Bladder microvascular endothelial cell (primary cell): ENCODE data around the gene GYG2. TPM values are rescaled to one million over a fixed set of nuclear protein-coding genes. Genes with fewer than 3 reads are reported as not detected.

Experiments used
- total RNA-seq: library from RNA; depleted of rRNA; stranded (reverse); fragments of >200 nt; gene quantifications from 2 replicates; pipeline ENCODE4 v1.2.3, GENCODE V29; 2014

Gene GYG2
- under 0.01 and 1.8 TPM in 2 replicates for total RNA-seq

DNA sequence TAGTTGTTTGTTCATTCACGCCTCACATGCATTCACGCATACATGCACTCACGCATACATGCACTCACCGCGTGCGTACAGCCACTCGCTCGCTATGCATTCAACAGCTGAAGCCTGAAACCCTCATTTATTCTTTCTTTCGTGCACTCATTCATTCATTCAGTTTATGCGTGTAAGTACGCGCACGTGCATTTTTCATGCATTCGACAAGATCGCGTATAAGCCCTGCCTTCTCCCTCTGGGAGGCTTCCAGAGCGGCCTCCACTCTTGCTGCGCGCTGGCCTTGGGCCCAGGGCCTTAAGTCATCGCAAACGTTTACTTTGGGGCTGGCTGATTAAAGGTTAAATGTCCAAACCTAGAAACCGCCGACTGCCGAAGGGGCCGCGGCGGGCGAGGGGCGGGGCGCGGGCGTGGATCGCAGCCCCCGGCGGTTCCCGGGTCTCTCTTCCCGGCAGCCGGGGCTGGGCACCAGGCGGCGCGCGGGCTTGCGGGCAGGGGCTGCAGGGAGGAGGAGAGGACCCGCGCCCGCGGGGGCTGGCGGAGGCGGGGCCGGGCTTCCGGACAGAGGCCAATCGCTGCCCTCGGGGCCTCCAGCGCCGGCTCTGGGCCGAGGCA lies at the start of gene GYG2:
TSS of gene GYG2 (plus strand) at position 587 of the 615 bp plus-strand sequence. CDS start 1,259 bp downstream, outside the sequence.

DNA sequence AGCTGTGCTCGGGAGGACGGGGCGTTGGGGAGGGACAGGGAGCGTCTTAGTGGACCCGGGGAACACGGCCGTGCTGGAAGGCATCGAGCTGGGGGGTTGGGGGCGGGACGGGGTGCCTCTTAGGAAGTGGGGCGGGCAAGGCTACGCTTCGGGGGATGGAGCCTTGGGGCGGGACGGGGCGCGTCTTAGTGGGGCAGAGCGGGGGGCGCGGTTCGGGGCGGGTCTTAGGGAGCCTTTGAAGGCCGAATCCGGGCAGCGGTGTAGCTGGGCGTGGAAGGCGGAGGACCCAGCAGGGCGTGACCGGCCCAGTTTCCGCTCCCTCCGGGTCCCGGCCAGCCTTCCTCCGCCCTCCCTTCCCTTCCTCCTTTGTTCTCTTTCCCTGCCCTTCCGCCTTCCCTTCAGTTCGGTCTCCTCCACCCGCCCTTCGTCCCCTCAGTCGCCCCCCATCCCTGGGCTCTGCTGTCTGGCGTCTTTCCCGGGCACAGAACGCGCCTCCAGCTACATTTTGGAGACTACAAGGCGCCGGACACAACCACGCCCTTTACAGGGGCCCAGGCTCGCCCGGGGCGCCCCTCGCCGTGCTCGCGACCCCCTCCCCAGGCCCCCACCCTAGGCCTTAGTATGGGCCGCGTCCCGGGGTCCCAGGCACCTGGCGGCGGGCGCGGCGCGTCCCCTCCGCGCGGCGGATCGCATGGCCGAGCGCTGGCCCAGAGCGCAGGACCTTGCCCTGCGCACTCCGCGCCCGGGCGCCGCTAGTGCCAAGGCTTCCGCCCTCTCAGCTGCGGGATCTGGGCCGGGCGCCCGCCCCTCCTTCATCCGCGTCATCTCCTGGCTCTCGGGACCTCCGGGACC lies 100.1 kb downstream of the GYG2 start, which contains the start of gene ARSD:
TSS of gene ARSD (minus strand) at position 757 of the 852 bp plus-strand sequence. CDS start at position 693, 64 bp downstream.

Other genes with a start within 250 kb of the GYG2 start
- 242 and 300 TPM in 2 replicates for gene CD99, start 137.6 kb upstream of the GYG2 start, total RNA-seq
- 0.31 and 2.6 TPM in 2 replicates for gene XG, start 76.9 kb upstream of the GYG2 start, total RNA-seq
- 16.0 and 29.7 TPM in 2 replicates for gene ARSD, start 100.4 kb downstream of the GYG2 start, total RNA-seq
- not detected in 2 replicates for gene ARSH, start 177.6 kb downstream of the GYG2 start, total RNA-seq
- gene ARSF, start 212.5 kb downstream of the GYG2 start, total RNA-seq: not detected in 2 replicates